GM19099 (cell line): ENCODE measurements around the gene DCTN3.

ENCODE experiments used
- POLR2A ChIP-seq: IDR thresholded peaks from 3 replicates; pipeline ENCODE4 v1.6.1; 2011; ENCODE audit warnings: low read depth; ENCODE audit not compliant: insufficient read length; ENCODE audit errors: extremely low read depth

Gene DCTN3

DNA sequence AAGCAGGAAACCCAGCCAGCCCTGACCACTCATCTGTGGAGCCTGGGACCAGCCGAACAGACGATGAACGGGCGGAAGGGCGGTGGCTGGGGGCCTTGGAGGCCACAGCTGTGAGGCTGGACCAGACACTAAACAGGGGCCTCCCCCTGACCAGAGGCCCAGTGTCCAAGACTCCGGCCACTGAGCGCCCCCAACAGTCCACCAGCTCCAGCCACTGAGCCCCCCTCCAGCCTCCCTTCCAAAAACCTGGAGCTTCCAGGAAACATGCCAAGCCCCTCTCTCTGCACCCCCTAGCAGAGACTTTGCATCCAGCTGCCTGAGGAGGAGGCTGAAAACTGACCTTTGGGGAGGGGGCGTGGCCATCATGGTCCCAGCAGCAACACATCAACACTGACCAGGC, 54.0 kb downstream of the DCTN3 start:
- no peak for TF ChIP-seq POLR2A

DNA sequence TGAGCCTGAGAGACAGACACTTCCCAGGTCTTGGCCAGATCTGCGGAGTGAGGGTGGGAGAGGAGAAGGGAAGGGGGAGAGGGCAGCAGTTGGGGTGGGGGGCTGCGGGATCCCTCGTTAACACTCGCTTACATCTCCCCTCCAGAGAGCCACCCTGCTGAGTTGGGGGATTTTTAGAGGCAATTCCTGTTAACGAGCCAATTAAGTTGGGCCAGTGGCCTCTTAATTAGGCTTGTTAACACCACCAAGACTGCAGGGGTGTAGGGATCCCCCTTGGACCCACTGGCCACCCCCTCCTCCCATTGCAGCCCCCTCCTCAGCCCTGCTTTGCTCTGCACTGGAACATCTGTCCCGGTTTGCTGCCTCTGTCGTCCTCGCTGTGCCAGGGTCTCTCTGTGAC, 54.4 kb downstream of the DCTN3 start:
- TF ChIP-seq POLR2A: no peak

DNA sequence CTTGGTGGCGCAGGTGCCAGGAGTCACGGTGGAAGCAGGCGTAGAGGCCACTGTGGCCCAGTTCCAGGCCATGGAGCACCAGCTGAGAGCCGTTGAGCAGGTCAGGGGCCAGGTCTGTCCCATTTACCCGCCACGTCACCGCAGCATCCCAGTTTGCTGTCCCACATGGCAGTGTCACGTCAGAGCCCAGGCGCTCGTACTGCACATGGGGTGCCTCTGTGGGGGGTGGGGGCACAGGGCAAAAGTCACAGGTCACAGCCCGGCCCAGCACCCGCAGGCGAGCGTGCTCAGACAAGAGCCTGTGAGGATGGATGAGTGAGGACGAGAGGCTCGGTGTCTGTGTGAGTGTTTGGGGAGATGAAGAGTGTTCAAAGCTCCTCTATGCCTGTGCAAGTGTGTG, 55.7 kb downstream of the DCTN3 start:
- no peak for TF ChIP-seq POLR2A
